CD4-positive, alpha-beta T cell (primary cell): Measurements from ENCODE around the gene CCDC102A. TPM values are rescaled to one million over a fixed set of nuclear protein-coding genes. Genes with fewer than 3 reads are reported as not detected.
A peak's percentile ranks its signal among the peaks of the same experiment; 100 is the strongest.

ENCODE experiments used
- ATAC-seq: fragments of 200-7000 bp; cut with Tn5 transposase; one replicate; pipeline ENCODE4 v1.10.0; 2022; ENCODE audit warnings: mild to moderate bottlenecking; ENCODE audit not compliant: poor library complexity
- CTCF ChIA-PET: fragments of 350-600 bp; sonication (Branson Sonifier 250); formaldehyde crosslinking; loops from one replicate; lab custom pipeline; 2021; ENCODE audit warnings: antibody characterized with exemption, inconsistent platforms; lab: Charles Lee
- POLR2A ChIA-PET: fragments of 350-600 bp; sonication (Branson Sonifier 250); formaldehyde crosslinking; loops from one replicate; lab custom pipeline; 2021; ENCODE audit warnings: antibody characterized with exemption, inconsistent platforms; lab: Charles Lee
- DNase-seq, 14 experiments: peaks; one replicate each; pipeline ENCODE4 v3.0.0-alpha.2; 2013 to 2020; ENCODE audit warnings: mixed read lengths in 2 of 14
- H3K27ac ChIP-seq, 2 donors: one replicate each; pipeline versions ENCODE4 v1.5.1 to v1.7.0; 2013; ENCODE audit warnings: low read length in 2 of 2, low read depth in 1 of 2, mild to moderate bottlenecking in 1 of 2
- H3K27me3 ChIP-seq, 2 experiments: 1 replicate in 1 of 2; 2 replicates in 1 of 2; pipeline versions ENCODE4 v1.6.1 to v1.7.0; 2013; ENCODE audit warnings: low read length in 2 of 2, control low read depth in 1 of 2, mild to moderate bottlenecking in 1 of 2, moderate library complexity in 1 of 2; ENCODE audit not compliant: insufficient read depth in 2 of 2, control insufficient read depth in 1 of 2
- H3K36me3 ChIP-seq: one replicate; pipeline ENCODE4 v1.6.1; 2013; ENCODE audit warnings: low read length, control low read depth; ENCODE audit not compliant: insufficient read depth
- H3K4me1 ChIP-seq: one replicate; pipeline ENCODE4 v1.6.1; 2013; ENCODE audit warnings: low read length, control low read depth; ENCODE audit not compliant: insufficient read depth
- H3K4me3 ChIP-seq: one replicate; pipeline ENCODE4 v1.5.1; 2013; ENCODE audit warnings: mild to moderate bottlenecking, low read length, moderate library complexity
- H3K9me3 ChIP-seq, 2 experiments: 1 replicate in 1 of 2; 2 replicates in 1 of 2; pipeline versions ENCODE4 v1.6.1 to v1.7.0; 2013; ENCODE audit warnings: low read length in 2 of 2, mild to moderate bottlenecking in 2 of 2, control low read depth in 1 of 2, moderate library complexity in 1 of 2; ENCODE audit not compliant: control insufficient read depth in 1 of 2, insufficient read depth in 1 of 2
- H3K27ac Mint-ChIP-seq: one replicate; pipeline ENCODE4 v1.8.0; 2020; ENCODE audit warnings: mixed read lengths
- H3K27me3 Mint-ChIP-seq: one replicate; pipeline ENCODE4 v1.8.0; 2021; ENCODE audit warnings: mixed read lengths
- H3K36me3 Mint-ChIP-seq: one replicate; pipeline ENCODE4 v1.8.0; 2021; ENCODE audit warnings: low read depth, mixed read lengths
- H3K4me1 Mint-ChIP-seq: one replicate; pipeline ENCODE4 v1.8.0; 2021; ENCODE audit warnings: low read depth, mixed read lengths
- H3K4me3 Mint-ChIP-seq: one replicate; pipeline ENCODE4 v1.8.0; 2020; ENCODE audit warnings: mild to moderate bottlenecking, mixed read lengths
- H3K9me3 Mint-ChIP-seq: one replicate; pipeline ENCODE4 v1.8.0; 2020; ENCODE audit warnings: mixed read lengths
- CTCF ChIP-seq: fragments of 200-600 bp; IDR thresholded peaks from one replicate; pipeline ENCODE4 v1.8.0; 2022; ENCODE audit warnings: antibody characterized with exemption, mild to moderate bottlenecking
- intact Hi-C, 2 experiments: fragments of 100-400 bp; cut with DNase I in 1 of 2; cut with micrococcal nuclease in 1 of 2; formaldehyde crosslinking; loops; one replicate each; pipeline versions ENCODE4 v1.15.1 to v1.9.0; 2023 to 2025; cut with DNase I, micrococcal nuclease
- polyA plus RNA-seq, 2 donors: library from polyadenylated mRNA; unstranded; fragments of 120-200 nt; gene quantifications; one replicate each; pipeline ENCODE4 v1.2.1, GENCODE V29; 2013
- total RNA-seq, 174 experiments: library from RNA in 2 of 174; stranded (reverse) in 2 of 174; gene quantifications; one replicate each; pipeline ENCODE4 v1.2.3 and lab custom pipeline; 2021 to 2026

Gene CCDC102A
- total RNA-seq = 1 to 10 TPM; 2.0 TPM
- 6.2 TPM for polyA plus RNA-seq (2013, experiment 1 of 2)
- 6.5 TPM for polyA plus RNA-seq (2013, experiment 2 of 2)
- 1.3 to 16.5 (median 6.4) reads per million in 172 experiments for total RNA-seq (lab: John Stamatoyannopoulos, UW)

GRCh38 chr16:57536306-57537193, at the start of gene CCDC102A:
Gene CCDC102A (minus strand): TSS chr16:57536571. CDS start chr16:57529177, 7,394 bp downstream.
- H3K27ac ChIP-seq = peak within 1 kb of the TSS; percentile 94
- peaks cover 75% of the 10 kb centered on the region for H3K4me1 ChIP-seq
- Mint-ChIP-seq H3K4me3 (peak within 1 kb of the TSS; percentile 89), H3K27ac (peak within 1 kb of the TSS; percentile 96), H3K36me3 (no peaks in the 10 kb centered on the region), H3K9me3 (no peaks in the 10 kb centered on the region), H3K4me1 (peaks cover 70% of the 10 kb centered on the region), H3K27me3 (no peaks in the 10 kb centered on the region)
- no peaks in the 10 kb centered on the region for H3K36me3 ChIP-seq
- POLR2A ChIA-PET = interaction anchor here (0.6 to 3.6 kb wide), 11 partner anchors 14 to 758 kb away, joined by 3 to 49 read pairs (median 5); partner anchors contain the start of genes CIAPIN1, COQ9, DOK4 and KATNB1
- H3K4me3 ChIP-seq = peak within 1 kb of the TSS; percentile 59
- no peaks in the 10 kb centered on the region for H3K9me3 ChIP-seq
- no peaks in the 10 kb centered on the region for H3K27me3 ChIP-seq
- CTCF ChIA-PET = interaction anchor here (1.2 to 3.4 kb wide), 9 partner anchors 10 to 1198 kb away, joined by 3 to 26 read pairs (median 4); partner anchors contain the start of genes CIAPIN1, COQ9 and GOT2
- DNase-seq = peak in 10 of 14 experiments; percentile 17 to 77 (median 39)
- ATAC-seq = peak; percentile 53
- intact Hi-C loops = loop anchor here (1.0 to 5.0 kb wide), 3 partner anchors 50 to 606 kb away; partner anchors contain the start of genes DOK4 (in 2 of the 2) and KATNB1 (in 1 of the 2)
- TF ChIP-seq CTCF = no peak

- intact Hi-C loops = no loop called here
- no peak overlapping the region for H3K27ac ChIP-seq
- Mint-ChIP-seq H3K36me3 (no peaks in the 10 kb centered on the region), H3K27me3 (peaks cover 4% of the 10 kb centered on the region), H3K4me1 (peaks cover under 1% of the 10 kb centered on the region), H3K27ac (no peak overlapping the region), H3K4me3 (no peak overlapping the region), H3K9me3 (no peaks in the 10 kb centered on the region)
- ATAC-seq = no peak
- ChIA-PET POLR2A (no interaction called here), CTCF (interaction anchor here (0.8 kb wide), 1 partner anchor 9 kb away, joined by 4 read pairs; no protein-coding TSS in a partner anchor)
- no peaks in the 10 kb centered on the region for H3K36me3 ChIP-seq
- H3K4me1 ChIP-seq = no peaks in the 10 kb centered on the region
- no peak for DNase-seq
- no peaks in the 10 kb centered on the region for H3K27me3 ChIP-seq
- no peak for TF ChIP-seq CTCF
- H3K4me3 ChIP-seq = no peak overlapping the region
- no peaks in the 10 kb centered on the region for H3K9me3 ChIP-seq
Measured at GRCh38 chr16:57585051-57585687, 48.8 kb upstream of the CCDC102A start.

GRCh38 chr16:57579361-57579665, 42.9 kb upstream of the CCDC102A start:
- H3K27ac ChIP-seq = no peak overlapping the region
- no peaks in the 10 kb centered on the region for H3K36me3 ChIP-seq
- no peak for TF ChIP-seq CTCF
- H3K27ac Mint-ChIP-seq = peak overlapping the region; percentile 8
- H3K4me3 Mint-ChIP-seq = no peak overlapping the region
- H3K9me3 ChIP-seq = no peaks in the 10 kb centered on the region
- POLR2A ChIA-PET = no interaction called here
- H3K36me3 Mint-ChIP-seq = no peaks in the 10 kb centered on the region
- H3K4me1 ChIP-seq = peaks cover 35% of the 10 kb centered on the region
- peaks cover 7% of the 10 kb centered on the region for H3K27me3 Mint-ChIP-seq
- intact Hi-C loops = loop anchor here (5.0 kb wide), 4 partner anchors 138 to 908 kb away; no protein-coding TSS in a partner anchor
- no peaks in the 10 kb centered on the region for H3K27me3 ChIP-seq
- peaks cover 29% of the 10 kb centered on the region for H3K4me1 Mint-ChIP-seq
- CTCF ChIA-PET = no interaction called here
- ATAC-seq = no peak
- no peak overlapping the region for H3K4me3 ChIP-seq
- H3K9me3 Mint-ChIP-seq = no peaks in the 10 kb centered on the region
- no peak for DNase-seq
